Muscle of leg (tissue), 11 donors: ENCODE data around the gene PTTG1. TPM values are rescaled to one million over a fixed set of nuclear protein-coding genes. Genes with fewer than 3 reads are reported as not detected.

Experiments used
- DNase-seq: peaks from one replicate; pipeline ENCODE4 v3.0.0; 2013
- H3K27ac ChIP-seq: one replicate; pipeline ENCODE4 v1.5.1; 2013; ENCODE audit warnings: mild to moderate bottlenecking, low read length, control low read depth
- H3K27me3 ChIP-seq: one replicate; pipeline ENCODE4 v1.6.1; 2013; ENCODE audit warnings: low read length; ENCODE audit not compliant: control insufficient read depth, insufficient read depth
- H3K36me3 ChIP-seq: one replicate; pipeline ENCODE4 v1.6.1; 2013; ENCODE audit warnings: low read length; ENCODE audit not compliant: control insufficient read depth, insufficient read depth
- H3K4me1 ChIP-seq: one replicate; pipeline ENCODE4 v1.6.1; 2013; ENCODE audit warnings: low read length; ENCODE audit not compliant: control insufficient read depth, insufficient read depth
- H3K4me3 ChIP-seq: one replicate; pipeline ENCODE4 v1.5.1; 2013; ENCODE audit warnings: low read length, control low read depth
- H3K9me3 ChIP-seq: replicated peaks from 2 replicates; pipeline ENCODE4 v1.6.1; 2013; ENCODE audit warnings: low read depth, low read length; ENCODE audit not compliant: control insufficient read depth
- WGBS: methylation state at CpG from one replicate; pipeline ENCODE4 v1.1.5; 2013; ENCODE audit warnings: missing lambda C conversion rate; ENCODE audit not compliant: insufficient coverage; 5-methylcytosine and 5-hydroxymethylcytosine counted together
- polyA plus RNA-seq, 8 donors: library from polyadenylated mRNA; unstranded; fragments of 120-200 nt; gene quantifications; one replicate each; pipeline versions ENCODE4 v1.2.1 to v1.2.3, GENCODE V29; 2013; ENCODE audit warnings: inconsistent platforms in 1 of 8, low replicate concordance in 1 of 8; ENCODE audit not compliant: insufficient read length in 8 of 8, insufficient read depth in 1 of 8
- total RNA-seq: library from RNA; stranded (reverse); fragments of 120-200 nt; gene quantifications from one replicate; pipeline ENCODE4 v1.2.4, GENCODE V29; 2013

Gene PTTG1
- total and polyA plus RNA-seq, 9 donors: 29.8 to 45.5 (median 39.4) TPM

DNA sequence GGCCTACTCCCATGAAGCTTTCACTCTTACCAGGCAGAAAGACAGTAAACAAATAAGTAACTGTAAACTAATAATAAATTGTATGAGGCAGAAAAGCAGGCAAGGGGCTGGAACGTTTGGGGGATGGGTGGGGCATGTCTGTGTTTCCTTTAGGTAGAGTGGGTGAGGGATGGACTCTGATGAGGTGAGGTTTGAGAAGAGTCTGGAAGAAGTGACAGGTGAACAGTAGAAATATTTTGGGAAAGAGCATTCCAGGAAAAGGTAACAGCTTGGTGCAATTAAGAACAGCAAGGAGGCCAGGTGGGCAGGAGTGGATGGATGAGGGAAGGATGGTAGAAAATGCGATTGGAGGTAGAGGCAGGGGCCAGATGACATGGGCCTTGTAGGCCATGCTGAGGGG is 56.5 kb downstream of the PTTG1 start:
- Histone ChIP-seq H3K27ac (no peak overlapping the region), H3K36me3 (no peaks in the 10 kb centered on the region), H3K4me1 (no peaks in the 10 kb centered on the region), H3K27me3 (no peaks in the 10 kb centered on the region), H3K4me3 (no peak overlapping the region), H3K9me3 (no peaks in the 10 kb centered on the region)
- 61% methylated on average over 2 of the region's 2 CpGs for WGBS
- no peak for DNase-seq

Other genes starting within 250 kb of the PTTG1 start
- gene FABP6, start 192.3 kb upstream of the PTTG1 start, total RNA-seq: 0.09 TPM
- under 1 TPM in 6 of 8 donors, not detected in 2; 0.21 to 0.90 (median 0.38) TPM for gene FABP6, start 192.3 kb upstream of the PTTG1 start, polyA plus RNA-seq
- 3.8 TPM for gene CCNJL, start 109.3 kb upstream of the PTTG1 start, total RNA-seq
- gene CCNJL, start 109.3 kb upstream of the PTTG1 start, polyA plus RNA-seq: 1 to 10 TPM; 4.6 to 6.6 (median 6.0) TPM
- gene C1QTNF2, start 51.2 kb upstream of the PTTG1 start, total RNA-seq: 26.8 TPM
- 10 to 100 TPM; 24.3 to 31.8 (median 26.9) TPM for gene C1QTNF2, start 51.2 kb upstream of the PTTG1 start, polyA plus RNA-seq
- gene FAM200C, start 21.8 kb upstream of the PTTG1 start, total RNA-seq: 11.9 TPM
- 10 to 100 TPM in 2 of 8 donors, 1 to 10 TPM in 6; 9.0 to 14.5 (median 9.8) TPM for gene FAM200C, start 21.8 kb upstream of the PTTG1 start, polyA plus RNA-seq
- gene SLU7, start 2.8 kb upstream of the PTTG1 start, total RNA-seq: 33.6 TPM
- gene SLU7, start 2.8 kb upstream of the PTTG1 start, polyA plus RNA-seq: 10 to 100 TPM; 28.3 to 49.3 (median 40.7) TPM